BLaER1 treated with 17β-estradiol and CSF1 and Interleukin-3, amounts not matched to agents 10 nM and 100 nM (cell line): ENCODE data around the gene EXOC2.
A peak's percentile ranks its signal among the peaks of the same experiment; 100 is the strongest.
"Not testable (repeated sequence)": the region's sequence is repeated elsewhere in the genome, so short reads cannot be mapped to it uniquely, and the experiment has no call there.

Experiments used
- H3K27ac ChIP-seq, 11 experiments: shearing (Covaris generic); formaldehyde crosslinking; 2 replicates each; pipeline ENCODE4 v1.8.1; 2022
- H3K27me3 ChIP-seq, 11 experiments: shearing (Covaris generic); formaldehyde crosslinking; 2 replicates each; pipeline ENCODE4 v1.8.1; 2022
- H3K36me3 ChIP-seq, 11 experiments: shearing (Covaris generic); formaldehyde crosslinking; 2 replicates each; pipeline ENCODE4 v1.8.1; 2022
- H3K4me1 ChIP-seq, 10 experiments: shearing (Covaris generic); formaldehyde crosslinking; 2 replicates each; pipeline ENCODE4 v1.8.1; 2022
- H3K4me2 ChIP-seq, 11 experiments: shearing (Covaris generic); formaldehyde crosslinking; 2 replicates each; pipeline ENCODE4 v1.8.1; 2022
- H3K4me3 ChIP-seq, 10 experiments: shearing (Covaris generic); formaldehyde crosslinking; 2 replicates each; pipeline ENCODE4 v1.8.1; 2022
- H3K9ac ChIP-seq, 11 experiments: shearing (Covaris generic); formaldehyde crosslinking; 2 replicates each; pipeline ENCODE4 v1.8.1; 2022
- H3K9me3 ChIP-seq, 11 experiments: shearing (Covaris generic); formaldehyde crosslinking; replicated peaks in 1 of 11; 2 replicates each; pipeline ENCODE4 v1.8.1; 2022
- H4K20me1 ChIP-seq, 11 experiments: shearing (Covaris generic); formaldehyde crosslinking; 2 replicates each; pipeline ENCODE4 v1.8.1; 2022
- Cebpa-rat ChIP-seq, 11 experiments: shearing (Covaris generic); IDR thresholded peaks; 2 replicates each; pipeline ENCODE4 v1.8.1; 2022

The EXOC2 gene

DNA sequence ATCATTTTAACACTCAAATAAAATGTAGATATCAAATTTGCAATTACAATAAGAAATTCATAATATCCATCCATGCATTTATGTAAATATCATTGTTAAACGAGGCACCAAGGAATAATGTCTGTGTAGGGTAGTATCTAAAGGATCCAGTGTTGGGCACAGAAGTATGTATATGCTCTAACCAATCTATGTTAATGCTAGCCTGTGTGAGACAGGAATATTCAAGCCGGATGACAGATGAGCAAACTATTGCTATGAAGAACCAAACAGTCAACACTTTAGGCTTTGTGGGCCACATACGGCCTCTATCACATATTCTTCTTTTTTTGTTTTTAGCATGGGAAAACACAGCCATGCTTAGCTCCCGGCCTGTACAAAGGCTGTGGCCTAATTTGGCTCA lies 81.0 kb downstream of the EXOC2 start:
- H3K4me2 ChIP-seq, result peak overlapping the region in 1 of 11 experiments; percentile 12; a peak in 1 of 22 replicates
- peaks cover 13 to 67% (median 22%) of the 10 kb centered on the region in 11 experiments for H3K36me3 ChIP-seq
- peaks cover 9 to 30% (median 19%) of the 10 kb centered on the region in 10 experiments for H3K4me1 ChIP-seq
- H3K27me3 ChIP-seq, result no peaks in the 10 kb centered on the region
- no peak overlapping the region for H3K4me3 ChIP-seq
- 0 out of 22 replicates have a peak, but pooled peaks cover 0 to 2% (median 0%) of the 10 kb centered on the region in 11 experiments for H3K9me3 ChIP-seq
- H3K27ac ChIP-seq, result no peak overlapping the region
- no peak for TF ChIP-seq Cebpa-rat (IDR thresholded peaks at IDR 0.05)
- peaks cover 0 to 5% (median 0%) of the 10 kb centered on the region in 11 experiments; a peak in 4 of 22 replicates for H4K20me1 ChIP-seq
- no peak overlapping the region for H3K9ac ChIP-seq

DNA sequence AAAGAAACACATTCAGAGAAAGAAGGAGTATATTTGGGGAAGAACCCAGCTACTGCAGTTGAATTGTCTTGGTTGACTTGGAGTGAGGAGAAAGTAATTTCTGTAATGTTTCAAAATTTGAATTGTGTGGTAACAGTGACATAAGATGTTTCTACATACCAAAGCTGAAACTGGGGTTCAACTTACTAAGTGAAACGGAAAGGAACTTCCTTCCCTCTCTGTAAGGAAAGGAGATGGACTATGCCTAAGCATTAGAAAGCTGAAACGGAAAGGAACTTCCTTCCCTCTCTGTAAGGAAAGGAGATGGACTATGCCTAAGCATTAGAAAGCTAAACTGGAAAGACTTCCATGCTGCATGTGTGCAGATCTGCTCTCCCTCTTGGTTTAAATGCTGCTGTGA lies 82.1 kb downstream of the EXOC2 start:
- Histone ChIP-seq H3K4me3 (no peak overlapping the region), H3K27me3 (no peaks in the 10 kb centered on the region), H3K27ac (peak overlapping the region in 5 of 11 experiments; percentile 5 to 44 (median 29); a peak in 6 of 22 replicates), H3K4me1 (peaks cover 9 to 30% (median 19%) of the 10 kb centered on the region in 10 experiments), H3K4me2 (peak overlapping the region; percentile 18 to 73 (median 61)), H3K36me3 (peaks cover 22 to 68% (median 30%) of the 10 kb centered on the region in 11 experiments), H3K9me3 (0 out of 22 replicates have a peak, but pooled peaks cover 0 to 12% (median 0%) of the 10 kb centered on the region in 11 experiments), H3K9ac (no peak overlapping the region), H4K20me1 (peaks cover 0 to 5% (median 0%) of the 10 kb centered on the region in 11 experiments; a peak in 4 of 22 replicates)
- TF ChIP-seq Cebpa-rat (IDR thresholded peaks at IDR 0.05), result no peak

DNA sequence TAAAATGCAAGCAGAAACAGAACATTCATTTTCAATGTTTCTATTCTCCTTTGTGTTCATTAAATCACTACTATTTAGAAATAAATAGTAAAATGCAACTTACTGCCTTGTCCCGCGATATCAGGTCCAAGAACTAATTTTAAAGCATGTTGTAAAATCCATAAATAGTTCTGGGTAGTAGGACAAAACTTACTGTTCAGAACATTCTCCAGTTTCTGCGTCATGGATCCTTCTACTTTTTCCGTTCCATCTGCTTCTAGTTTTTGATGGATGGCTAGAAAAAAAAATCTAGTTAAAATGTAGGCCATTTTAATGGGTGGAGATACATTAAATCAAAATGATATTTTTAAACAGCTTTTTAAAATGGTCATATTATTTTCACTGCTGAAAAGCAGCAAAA lies 83.0 kb downstream of the EXOC2 start:
- H3K36me3 ChIP-seq, result peaks cover 17 to 61% (median 23%) of the 10 kb centered on the region in 11 experiments
- H3K9me3 ChIP-seq, result 0 out of 22 replicates have a peak, but pooled peaks cover 0 to 12% (median 0%) of the 10 kb centered on the region in 11 experiments
- H3K27ac ChIP-seq, result 0 out of 22 replicates have a peak overlapping the region, but pooled peaks of 1 of the 11 experiments have one; percentile 29
- H4K20me1 ChIP-seq, result peaks cover 0 to 5% (median 0%) of the 10 kb centered on the region in 11 experiments; a peak in 4 of 22 replicates
- H3K9ac ChIP-seq, result no peak overlapping the region
- no peak for TF ChIP-seq Cebpa-rat (IDR thresholded peaks at IDR 0.05)
- H3K4me2 ChIP-seq, result peak overlapping the region in 6 of 11 experiments; percentile 43 to 69 (median 62); a peak in 7 of 22 replicates
- no peaks in the 10 kb centered on the region for H3K27me3 ChIP-seq
- H3K4me3 ChIP-seq, result no peak overlapping the region
- peaks cover 11 to 30% (median 19%) of the 10 kb centered on the region in 10 experiments for H3K4me1 ChIP-seq

DNA sequence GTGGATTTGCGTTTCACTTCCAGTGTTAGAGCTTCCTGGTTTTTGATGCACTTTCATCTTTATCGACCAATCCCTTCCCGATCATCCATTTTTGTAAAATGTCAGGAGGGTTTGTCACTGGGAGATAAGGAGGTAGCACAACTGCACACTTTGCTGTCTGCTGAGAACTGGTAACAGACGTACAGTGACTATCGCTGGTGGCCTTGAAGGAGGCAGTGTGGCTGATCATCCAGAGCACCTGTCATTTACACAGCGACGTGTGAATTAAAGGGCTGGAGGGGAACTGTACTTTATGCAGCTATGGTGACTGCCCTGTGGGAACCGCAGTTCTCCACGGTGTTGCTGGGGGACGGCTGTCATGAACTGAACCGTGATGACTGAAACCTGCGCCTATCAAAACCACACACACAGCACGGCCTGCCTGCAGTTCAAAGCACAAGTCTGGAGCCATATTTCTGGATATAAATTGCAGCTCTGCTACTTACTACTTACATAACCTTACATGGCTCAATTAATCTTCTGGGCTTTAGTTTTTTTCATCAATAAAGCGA lies 86.0 kb downstream of the EXOC2 start:
- no peak overlapping the region for H3K4me2 ChIP-seq
- H3K36me3 ChIP-seq, result peaks cover 13 to 65% (median 23%) of the 10 kb centered on the region in 11 experiments; a peak in 21 of 22 replicates
- H3K27me3 ChIP-seq, result no peaks in the 10 kb centered on the region
- H4K20me1 ChIP-seq, result peaks cover 0 to 5% (median 0%) of the 10 kb centered on the region in 11 experiments; a peak in 4 of 22 replicates
- no peak for TF ChIP-seq Cebpa-rat (IDR thresholded peaks at IDR 0.05)
- H3K9me3 ChIP-seq, result 0 out of 22 replicates have a peak, but pooled peaks cover 0 to 12% (median 0%) of the 10 kb centered on the region in 11 experiments
- peaks cover 11 to 25% (median 17%) of the 10 kb centered on the region in 10 experiments for H3K4me1 ChIP-seq
- H3K27ac ChIP-seq, result no peak overlapping the region
- H3K9ac ChIP-seq, result no peak overlapping the region
- H3K4me3 ChIP-seq, result no peak overlapping the region

DNA sequence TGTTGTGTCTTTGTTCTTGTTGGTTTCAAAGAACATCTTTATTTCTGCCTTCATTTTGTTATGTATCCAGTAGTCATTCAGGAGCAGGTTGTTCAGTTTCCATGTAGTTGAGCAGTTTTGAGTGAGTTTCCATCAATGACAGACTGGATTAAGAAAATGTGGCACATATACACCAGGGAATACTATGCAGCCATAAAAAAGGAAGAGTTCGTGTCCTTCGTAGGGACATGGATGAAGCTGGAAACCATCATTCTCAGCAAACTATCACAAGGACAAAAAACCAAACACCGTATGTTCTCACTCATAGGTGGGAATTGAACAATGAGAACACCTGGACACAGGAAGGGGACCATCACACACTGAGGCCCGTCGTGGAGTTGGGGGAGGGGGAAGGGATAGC lies 87.0 kb downstream of the EXOC2 start:
- H4K20me1 ChIP-seq, H3K4me2 ChIP-seq, H3K27me3 ChIP-seq, H3K4me3 ChIP-seq, H3K9ac ChIP-seq, H3K27ac ChIP-seq: not testable (repeated sequence)
- Histone ChIP-seq H3K9me3 (0 out of 22 replicates have a peak, but pooled peaks cover 0 to 12% (median 0%) of the 10 kb centered on the region in 11 experiments), H3K4me1 (peaks cover 5 to 15% (median 10%) of the 10 kb centered on the region in 10 experiments), H3K36me3 (peaks cover 13 to 65% (median 23%) of the 10 kb centered on the region in 11 experiments; a peak in 21 of 22 replicates)

DNA sequence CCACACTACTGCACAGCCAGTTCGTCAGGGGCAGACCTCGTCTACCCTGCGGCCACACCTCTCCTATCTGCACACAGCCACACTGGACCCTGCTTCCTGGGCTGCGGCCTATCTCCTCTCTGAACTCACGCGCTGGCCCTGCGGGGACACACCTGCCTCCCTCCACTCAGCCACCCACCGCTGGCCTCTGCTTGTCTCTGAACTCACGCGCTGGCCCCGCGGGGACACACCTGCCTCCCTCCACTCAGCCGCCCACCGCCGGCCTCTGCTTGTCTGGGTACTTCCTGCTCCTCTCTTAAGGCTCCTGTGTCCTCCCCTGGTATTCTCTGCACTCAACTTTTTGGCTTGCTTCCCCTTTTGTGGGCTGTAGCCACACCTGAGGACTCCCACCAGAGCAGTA lies 88.4 kb downstream of the EXOC2 start:
- H3K9me3 ChIP-seq, result 0 out of 22 replicates have a peak, but pooled peaks cover 0 to 12% (median 0%) of the 10 kb centered on the region in 11 experiments

DNA sequence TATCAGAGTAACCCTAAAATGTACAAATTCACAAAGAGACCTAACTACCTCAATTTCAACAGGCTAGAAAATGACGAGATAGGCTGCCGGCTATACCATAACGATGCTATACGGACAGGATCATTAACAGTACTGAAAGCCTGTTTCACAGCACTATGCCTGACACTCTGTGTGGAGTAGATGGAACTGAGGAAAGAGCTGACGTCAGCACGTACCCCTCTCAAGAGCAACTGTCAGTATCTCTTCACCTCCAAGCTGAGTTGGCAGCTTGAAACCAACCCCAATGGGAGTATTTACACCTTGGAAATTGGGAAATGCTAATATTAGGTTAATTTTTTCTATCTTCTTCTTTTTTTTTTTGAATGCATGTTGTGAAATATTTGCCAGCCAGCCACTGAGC lies 89.7 kb downstream of the EXOC2 start:
- no peak overlapping the region for H3K4me3 ChIP-seq
- no peak overlapping the region for H3K4me2 ChIP-seq
- H3K9ac ChIP-seq, result no peak overlapping the region
- no peak overlapping the region for H3K27ac ChIP-seq
- no peak for TF ChIP-seq Cebpa-rat (IDR thresholded peaks at IDR 0.05)
- H3K27me3 ChIP-seq, result no peaks in the 10 kb centered on the region
- H3K36me3 ChIP-seq, result peaks cover 11 to 51% (median 18%) of the 10 kb centered on the region in 11 experiments; a peak in 21 of 22 replicates
- peaks cover 0 to 6% (median 0%) of the 10 kb centered on the region in 10 experiments; a peak in 5 of 20 replicates for H3K4me1 ChIP-seq
- 0 out of 22 replicates have a peak, but pooled peaks cover 0 to 12% (median 0%) of the 10 kb centered on the region in 11 experiments for H3K9me3 ChIP-seq
- no peaks in the 10 kb centered on the region for H4K20me1 ChIP-seq

More for the DNA sequence above, 88.4 kb downstream of the EXOC2 start:
- no peak for TF ChIP-seq Cebpa-rat (IDR thresholded peaks at IDR 0.05)
- Histone ChIP-seq H3K4me3 (no peak overlapping the region), H3K36me3 (peaks cover 13 to 59% (median 19%) of the 10 kb centered on the region in 11 experiments; a peak in 21 of 22 replicates), H3K27me3 (no peaks in the 10 kb centered on the region), H3K9ac (no peak overlapping the region), H3K4me1 (peaks cover 0 to 8% (median 0%) of the 10 kb centered on the region in 10 experiments; a peak in 6 of 20 replicates), H3K4me2 (no peak overlapping the region; a peak in 1 of 22 replicates), H3K27ac (no peak overlapping the region), H4K20me1 (no peaks in the 10 kb centered on the region)

DNA sequence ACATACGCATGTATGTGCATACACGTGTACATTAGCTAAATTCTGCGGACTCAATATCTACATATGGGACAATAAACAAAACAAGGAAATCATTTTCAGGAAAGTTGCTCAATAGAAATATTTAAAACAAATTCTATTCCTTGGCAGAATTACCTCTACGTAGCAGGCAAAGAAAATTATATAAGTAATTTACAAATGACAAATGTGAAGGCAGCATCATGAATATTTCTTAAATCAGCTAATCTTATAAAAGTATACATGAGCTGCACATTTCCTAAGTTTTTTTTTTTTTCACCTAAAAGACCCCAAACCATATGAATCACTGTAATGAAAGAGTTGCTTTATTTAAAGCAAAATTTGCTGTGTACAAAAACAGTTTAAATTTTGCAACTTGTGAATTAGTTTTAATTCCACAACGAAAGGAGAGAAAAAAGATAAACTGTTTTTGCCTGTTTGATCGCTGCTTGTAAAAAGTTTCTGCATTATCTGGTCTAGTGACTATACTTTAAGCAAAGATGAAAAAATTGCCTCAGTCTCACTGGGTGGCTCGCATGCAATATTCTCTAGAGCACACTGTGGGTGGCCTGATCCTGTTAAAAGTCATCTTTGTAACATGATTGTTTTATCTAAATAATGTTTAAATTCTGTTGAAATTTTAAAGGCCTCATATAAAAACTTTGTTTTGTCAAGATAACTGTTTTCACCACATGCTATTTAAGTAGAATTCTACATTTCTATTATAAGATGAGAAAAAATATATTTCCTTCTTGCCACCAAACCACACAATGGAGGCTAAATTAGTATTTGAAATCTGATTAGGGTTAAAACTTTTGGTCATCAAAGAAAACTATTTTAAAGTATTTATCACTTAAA lies 93.1 kb downstream of the EXOC2 start:
- Histone ChIP-seq H3K27ac (no peak overlapping the region), H4K20me1 (0 out of 22 replicates have a peak, but pooled peaks cover 0 to 6% (median 0%) of the 10 kb centered on the region in 11 experiments), H3K4me3 (no peak overlapping the region), H3K9me3 (no peaks in the 10 kb centered on the region), H3K4me2 (no peak overlapping the region), H3K27me3 (no peaks in the 10 kb centered on the region), H3K36me3 (peaks cover 0 to 57% (median 31%) of the 10 kb centered on the region in 11 experiments; a peak in 21 of 22 replicates), H3K4me1 (peaks cover 0 to 4% (median 0%) of the 10 kb centered on the region in 10 experiments; a peak in 2 of 20 replicates), H3K9ac (no peak overlapping the region)
- no peak for TF ChIP-seq Cebpa-rat (IDR thresholded peaks at IDR 0.05)
